ENCODE measurements around the gene CFAP52. TPM values are rescaled to one million over a fixed set of nuclear protein-coding genes. Genes with fewer than 3 reads are reported as not detected.

The CFAP52 gene
- total RNA-seq, 1 experiment from 2014 or later: not detected

GRCh38 chr17:9628509-9628908 is 52.1 kb downstream of the CFAP52 start:
- peaks cover 0 to under 1% (median 0%) of the 10 kb centered on the region in 3 experiments; a peak in 1 of 7 replicates for H3K36me3 Mint-ChIP-seq (ENCODE audit: insufficient read depth in 1 of 3, low read depth in 3 of 3)
- H3K9me3 ChIP-seq (ENCODE audit: control insufficient read depth, low read depth, low read length): no peaks in the 10 kb centered on the region
- no peak overlapping the region for H3T11ph ChIP-seq (ENCODE audit: low read length)
- no peaks in the 10 kb centered on the region for H3K4me1 Mint-ChIP-seq
- no CpG with 5 or more reads among the region's 10 CpGs for WGBS (ENCODE audit: extremely low coverage, insufficient read length, low lambda C conversion rate)
- H3K4ac ChIP-seq (ENCODE audit: low read depth, low read length): no peak overlapping the region
- TF ChIP-seq CTCF (conservative IDR thresholded peaks at IDR 0.05): no peak
- H4K8ac ChIP-seq (replicated peaks; ENCODE audit: insufficient read length, low read depth, low read length): no peak overlapping the region
- no peak overlapping the region for H2AFZ ChIP-seq (ENCODE audit: low read length)
- no peak overlapping the region for H2BK20ac ChIP-seq (ENCODE audit: low read depth, low read length, poor library complexity, severe bottlenecking)
- no peak overlapping the region for H2BK5ac ChIP-seq (ENCODE audit: insufficient read length, low read length)
- no peak overlapping the region for H3K27ac Mint-ChIP-seq
- H4K5ac ChIP-seq (ENCODE audit: insufficient read length, low read depth, low read length): no peak overlapping the region
- H2AK5ac ChIP-seq (ENCODE audit: insufficient read length, low read length): no peak overlapping the region
- peaks cover 2 to 6% of the 10 kb centered on the region in 2 experiments; a peak in 4 of 5 replicates for H3K9me3 Mint-ChIP-seq
- no peak overlapping the region for H3K4me2 ChIP-seq (ENCODE audit: insufficient read depth, insufficient read length, low read length)
- H4K20me1 ChIP-seq (ENCODE audit: control insufficient read depth, insufficient read depth, insufficient read length): no peaks in the 10 kb centered on the region
- H3K27me3 ChIP-seq (ENCODE audit: insufficient read depth, low read length): no peaks in the 10 kb centered on the region
- H2BK12ac ChIP-seq (ENCODE audit: insufficient read length, low read depth, low read length): no peak overlapping the region
- no peaks in the 10 kb centered on the region for H3K4me1 ChIP-seq (ENCODE audit: insufficient read depth, low read length)
- no peak overlapping the region for H3K27ac ChIP-seq (ENCODE audit: insufficient read length, low read depth, low read length)
- H2BK15ac ChIP-seq (ENCODE audit: low read depth, low read length): no peak overlapping the region
- no peaks in the 10 kb centered on the region for H3K23me2 ChIP-seq (ENCODE audit: insufficient read length, low read depth, low read length, poor library complexity, severe bottlenecking)
- H3K14ac ChIP-seq (ENCODE audit: insufficient read depth, low read length): no peak overlapping the region
- H4K91ac ChIP-seq (ENCODE audit: insufficient read length, low read depth, low read length): no peak overlapping the region
- no peaks in the 10 kb centered on the region for H3K79me1 ChIP-seq (ENCODE audit: insufficient read depth, low read depth, low read length, poor library complexity, severe bottlenecking)
- H3K9ac ChIP-seq (ENCODE audit: extremely low read depth, insufficient read length, low read length): no peak overlapping the region
- no peak overlapping the region for H3K18ac ChIP-seq (ENCODE audit: insufficient read length, low read depth, low read length)
- no peaks in the 10 kb centered on the region for H3K79me2 ChIP-seq (ENCODE audit: insufficient read depth, low read length)
- H3K23ac ChIP-seq (ENCODE audit: insufficient read length, low read depth, low read length): no peak overlapping the region
- H3K27me3 Mint-ChIP-seq (ENCODE audit: low read depth): peaks cover 5% of the 10 kb centered on the region; the same call in 1 of the 2 replicates
- H3K4me3 Mint-ChIP-seq: no peak overlapping the region
- H2BK120ac ChIP-seq (ENCODE audit: low read depth, low read length, poor library complexity, severe bottlenecking): no peak overlapping the region
- no peak for DNase-seq
- no peak overlapping the region for H3K56ac ChIP-seq (ENCODE audit: insufficient read length, low read depth, low read length)

Data from H9 (cell line).